ENCODE measurements around the gene TSHB. TPM values are rescaled to one million over a fixed set of nuclear protein-coding genes. Genes with fewer than 3 reads are reported as not detected.

The TSHB gene
- total RNA-seq, 2 donors from 2014 or later, result not detected

- whole genome bisulfite sequencing, 2 experiments (ENCODE audit: insufficient coverage in 1 of 2, insufficient read length in 1 of 2), result 100% methylated on average over 1 of the region's 1 CpG; no CpG with 5 or more reads in 1 of the 2 experiments
- Mint-ChIP-seq H3K36me3 (ENCODE audit: low read depth) (no peaks in the 10 kb centered on the region), H3K4me1 (peaks cover 1% of the 10 kb centered on the region), H3K27me3 (ENCODE audit: insufficient read depth) (peaks cover 7% of the 10 kb centered on the region), H3K9me3 (peaks cover 15% of the 10 kb centered on the region), H3K4me3 (no peak overlapping the region), H3K27ac (no peak overlapping the region)
- Histone ChIP-seq H3K4me1 (ENCODE audit: control insufficient read depth, insufficient read depth, low read length) (no peaks in the 10 kb centered on the region), H3K4me3 (ENCODE audit: low read length) (no peak overlapping the region), H3K9ac (ENCODE audit: extremely low read depth, low read length, poor library complexity, severe bottlenecking) (no peak overlapping the region), H3K9me3 (ENCODE audit: control insufficient read depth, low read length) (peaks cover 22% of the 10 kb centered on the region), H3K27me3 (ENCODE audit: control insufficient read depth, insufficient read depth, low read length, poor library complexity, severe bottlenecking) (no peaks in the 10 kb centered on the region), H3K36me3 (ENCODE audit: control insufficient read depth, insufficient read depth, low read length) (no peaks in the 10 kb centered on the region), H3K27ac (ENCODE audit: low read depth, low read length) (no peak overlapping the region)
- DNase-seq, result no peak
- TF ChIP-seq CTCF (conservative IDR thresholded peaks at IDR 0.05), result no peak
Measured at GRCh38 chr1:114988095-114988494, 41.5 kb upstream of the TSHB start.

GRCh38 chr1:114997510-114998289 is 31.9 kb upstream of the TSHB start:
- peaks cover 5% of the 10 kb centered on the region for H3K27me3 Mint-ChIP-seq (ENCODE audit: insufficient read depth)
- Histone ChIP-seq H3K27ac (ENCODE audit: low read depth, low read length) (no peak overlapping the region), H3K36me3 (ENCODE audit: control insufficient read depth, insufficient read depth, low read length) (no peaks in the 10 kb centered on the region), H3K4me3 (ENCODE audit: low read length) (no peak overlapping the region), H3K9me3 (ENCODE audit: control insufficient read depth, low read length) (no peaks in the 10 kb centered on the region), H3K27me3 (ENCODE audit: control insufficient read depth, insufficient read depth, low read length, poor library complexity, severe bottlenecking) (no peaks in the 10 kb centered on the region), H3K9ac (ENCODE audit: extremely low read depth, low read length, poor library complexity, severe bottlenecking) (no peak overlapping the region), H3K4me1 (ENCODE audit: control insufficient read depth, insufficient read depth, low read length) (peaks cover 3% of the 10 kb centered on the region)
- TF ChIP-seq CTCF (conservative IDR thresholded peaks at IDR 0.05), result no peak
- no peak overlapping the region for H3K4me3 Mint-ChIP-seq
- H3K9me3 Mint-ChIP-seq, result no peaks in the 10 kb centered on the region
- no peak overlapping the region for H3K27ac Mint-ChIP-seq
- no peaks in the 10 kb centered on the region for H3K36me3 Mint-ChIP-seq (ENCODE audit: low read depth)
- peaks cover 5% of the 10 kb centered on the region for H3K4me1 Mint-ChIP-seq
- no peak for DNase-seq

GRCh38 chr1:115006191-115006590 is 23.4 kb upstream of the TSHB start:
- H3K4me3 Mint-ChIP-seq, result no peak overlapping the region
- Histone ChIP-seq H3K27me3 (ENCODE audit: control insufficient read depth, insufficient read depth, low read length, poor library complexity, severe bottlenecking) (no peaks in the 10 kb centered on the region), H3K27ac (ENCODE audit: low read depth, low read length) (no peak overlapping the region), H3K9ac (ENCODE audit: extremely low read depth, low read length, poor library complexity, severe bottlenecking) (no peak overlapping the region), H3K9me3 (ENCODE audit: control insufficient read depth, low read length) (no peaks in the 10 kb centered on the region), H3K36me3 (ENCODE audit: control insufficient read depth, insufficient read depth, low read length) (no peaks in the 10 kb centered on the region), H3K4me3 (ENCODE audit: low read length) (no peak overlapping the region), H3K4me1 (ENCODE audit: control insufficient read depth, insufficient read depth, low read length) (no peaks in the 10 kb centered on the region)
- peaks cover 4% of the 10 kb centered on the region for H3K27me3 Mint-ChIP-seq (ENCODE audit: insufficient read depth)
- no peaks in the 10 kb centered on the region for H3K4me1 Mint-ChIP-seq
- no peak for TF ChIP-seq CTCF (conservative IDR thresholded peaks at IDR 0.05)
- no peaks in the 10 kb centered on the region for H3K36me3 Mint-ChIP-seq (ENCODE audit: low read depth)
- no peak overlapping the region for H3K27ac Mint-ChIP-seq
- 88 to 100% methylated on average over 1 to 2 of the region's 2 CpGs for WGBS, 2 experiments (ENCODE audit: insufficient coverage in 1 of 2, insufficient read length in 1 of 2)
- no peak for DNase-seq
- H3K9me3 Mint-ChIP-seq, result peaks cover under 1% of the 10 kb centered on the region

All from endodermal cell (in vitro differentiated cells).